Cardiac fibroblast (primary cell): ENCODE measurements around the gene PGGHG.
"Not testable (repeated sequence)": the region's sequence is repeated elsewhere in the genome, so short reads cannot be mapped to it uniquely, and the experiment has no call there.

Experiments
- DNase-seq, 2 donors: peaks; one replicate each; pipeline versions ENCODE4 v3.0.0 to v3.0.0-alpha.2; 2010; ENCODE audit warnings: low read depth in 2 of 2
- H3K4me3 ChIP-seq, 2 donors: replicated peaks in 1 of 2; 1 replicate in 1 of 2; 2 replicates in 1 of 2; pipeline ENCODE4 v1.5.1; 2011; ENCODE audit warnings: low read depth in 2 of 2, low read length in 2 of 2, mild to moderate bottlenecking in 2 of 2, moderate library complexity in 1 of 2
- CTCF ChIP-seq: IDR thresholded peaks from one replicate; pipeline ENCODE4 v1.5.1; 2011; ENCODE audit warnings: low read depth, mild to moderate bottlenecking, low read length, inconsistent platforms

The PGGHG gene

GRCh38 chr11:282171-282570, 6.8 kb upstream of the PGGHG start:
- TF ChIP-seq CTCF = no peak
- no peak overlapping the region for H3K4me3 ChIP-seq
- no peak for DNase-seq

- no peak overlapping the region for H3K4me3 ChIP-seq
- no peak for TF ChIP-seq CTCF
- no peak for DNase-seq
These were observed 6.1 kb upstream of the PGGHG start for GRCh38 chr11:282630-283360.

- no peak for DNase-seq
- TF ChIP-seq CTCF = no peak
- no peak overlapping the region for H3K4me3 ChIP-seq
These were observed 5.4 kb upstream of the PGGHG start for GRCh38 chr11:283405-284104.

GRCh38 chr11:284105-285020, 4.6 kb upstream of the PGGHG start:
- no peak for DNase-seq
- no peak for TF ChIP-seq CTCF
- no peak overlapping the region for H3K4me3 ChIP-seq

DNA sequence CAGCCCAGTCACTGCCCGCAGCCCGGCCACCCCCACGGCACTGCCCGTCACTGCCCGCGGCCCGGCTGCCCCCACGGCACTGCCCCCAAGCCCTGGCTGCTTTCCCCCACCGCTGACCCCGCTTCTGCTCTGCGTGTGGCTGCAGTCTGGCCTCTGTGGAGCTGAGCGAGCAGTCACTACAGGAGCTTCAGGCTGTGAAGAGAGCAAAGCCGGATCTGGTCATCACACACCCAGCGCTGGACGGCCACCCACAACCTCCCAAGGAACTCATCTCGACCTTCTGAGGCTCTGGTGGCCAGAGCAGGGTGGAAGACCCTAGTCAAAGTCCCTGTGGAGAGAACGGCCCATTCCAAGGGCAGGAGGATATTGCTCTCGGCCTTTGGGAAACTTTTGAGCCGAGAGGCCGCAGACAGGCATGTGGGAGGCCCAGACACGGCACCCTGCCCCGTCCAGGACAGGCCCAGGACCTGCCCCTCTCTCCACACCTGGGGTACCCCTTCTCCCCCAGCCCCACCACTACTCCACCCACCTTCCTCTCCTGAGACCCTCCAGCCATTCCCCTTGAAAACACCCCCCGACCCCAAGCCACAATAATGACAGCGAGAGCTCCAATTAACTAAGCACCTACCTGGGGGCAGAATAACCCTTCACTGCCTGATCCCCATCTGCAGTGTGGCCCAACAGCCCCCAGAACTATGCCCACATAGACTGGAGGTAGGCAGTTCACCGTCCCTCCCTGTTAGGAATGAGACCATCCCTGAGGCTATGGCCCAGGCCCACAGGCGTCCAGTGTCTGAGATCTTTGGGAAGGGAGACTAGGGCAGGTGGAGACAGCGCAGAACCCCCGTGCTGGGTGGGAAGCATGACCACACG, 3.7 kb upstream of the PGGHG start:
- DNase-seq = no peak
- no peak overlapping the region for H3K4me3 ChIP-seq
- TF ChIP-seq CTCF = no peak

- TF ChIP-seq CTCF = no peak
- no peak overlapping the region for H3K4me3 ChIP-seq
- DNase-seq = no peak
These were observed 3.1 kb upstream of the PGGHG start for GRCh38 chr11:285894-286220.

DNA sequence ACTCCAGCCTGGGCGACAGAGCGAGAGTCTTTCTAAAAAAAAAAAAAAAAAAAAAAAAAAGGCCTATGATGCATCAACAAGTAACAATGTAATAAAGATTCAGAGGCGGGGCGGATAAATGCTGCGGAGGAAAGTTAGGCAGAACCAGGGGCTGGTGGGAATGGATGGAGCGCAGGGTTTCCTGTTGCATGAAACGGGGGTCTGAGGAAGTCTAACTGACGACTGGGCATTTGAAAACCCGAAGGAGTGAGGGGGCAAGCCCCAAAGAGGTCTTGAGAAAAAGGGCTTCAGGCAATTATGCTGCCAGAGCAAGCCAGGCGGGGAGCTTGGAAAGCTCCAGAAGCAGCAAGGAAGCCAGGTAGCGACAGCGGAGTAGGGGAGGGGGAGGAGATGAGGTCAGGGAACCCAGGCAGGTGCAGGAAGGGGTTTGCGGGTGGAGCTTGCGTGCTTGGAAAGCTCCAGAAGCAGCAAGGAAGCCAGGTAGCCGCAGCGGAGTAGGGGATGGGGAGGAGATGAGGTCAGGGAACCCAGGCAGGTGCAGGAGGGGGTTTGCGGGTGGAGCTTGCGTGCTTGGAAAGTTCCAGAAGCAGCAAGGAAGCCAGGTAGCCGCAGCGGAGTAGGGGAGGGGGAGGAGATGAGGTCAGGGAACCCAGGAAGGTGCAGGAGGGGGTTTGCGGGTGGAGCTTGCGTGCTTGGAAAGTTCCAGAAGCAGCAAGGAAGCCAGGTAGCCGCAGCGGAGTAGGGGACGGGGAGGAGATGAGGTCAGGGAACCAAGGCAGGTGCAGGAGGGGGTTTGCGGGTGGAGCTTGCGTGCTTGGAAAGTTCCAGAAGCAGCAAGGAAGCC, 1.7 kb upstream of the PGGHG start:
- not testable (repeated sequence) for DNase-seq, H3K4me3 ChIP-seq
